Cardiac fibroblast (primary cell): ENCODE results near the gene SPRY1.
A peak's percentile ranks its signal among the peaks of the same experiment; 100 is the strongest.

ENCODE experiments used
- DNase-seq, 2 donors: peaks; one replicate each; pipeline versions ENCODE4 v3.0.0 to v3.0.0-alpha.2; 2010; ENCODE audit warnings: low read depth in 2 of 2
- H3K4me3 ChIP-seq, 2 donors: replicated peaks in 1 of 2; 1 replicate in 1 of 2; 2 replicates in 1 of 2; pipeline ENCODE4 v1.5.1; 2011; ENCODE audit warnings: low read depth in 2 of 2, low read length in 2 of 2, mild to moderate bottlenecking in 2 of 2, moderate library complexity in 1 of 2
- TF ChIP-seq, protein P1 (sequence below): IDR thresholded peaks from one replicate; pipeline ENCODE4 v1.5.1; 2011; ENCODE audit warnings: low read depth, mild to moderate bottlenecking, low read length, inconsistent platforms

The SPRY1 gene

GRCh38 chr4:123386609-123387008 lies 10.0 kb upstream of the SPRY1 start:
- peak in 1 of 2 donors; percentile 34 for DNase-seq
- no peak overlapping the region for H3K4me3 ChIP-seq
- TF ChIP-seq, protein P1, sequence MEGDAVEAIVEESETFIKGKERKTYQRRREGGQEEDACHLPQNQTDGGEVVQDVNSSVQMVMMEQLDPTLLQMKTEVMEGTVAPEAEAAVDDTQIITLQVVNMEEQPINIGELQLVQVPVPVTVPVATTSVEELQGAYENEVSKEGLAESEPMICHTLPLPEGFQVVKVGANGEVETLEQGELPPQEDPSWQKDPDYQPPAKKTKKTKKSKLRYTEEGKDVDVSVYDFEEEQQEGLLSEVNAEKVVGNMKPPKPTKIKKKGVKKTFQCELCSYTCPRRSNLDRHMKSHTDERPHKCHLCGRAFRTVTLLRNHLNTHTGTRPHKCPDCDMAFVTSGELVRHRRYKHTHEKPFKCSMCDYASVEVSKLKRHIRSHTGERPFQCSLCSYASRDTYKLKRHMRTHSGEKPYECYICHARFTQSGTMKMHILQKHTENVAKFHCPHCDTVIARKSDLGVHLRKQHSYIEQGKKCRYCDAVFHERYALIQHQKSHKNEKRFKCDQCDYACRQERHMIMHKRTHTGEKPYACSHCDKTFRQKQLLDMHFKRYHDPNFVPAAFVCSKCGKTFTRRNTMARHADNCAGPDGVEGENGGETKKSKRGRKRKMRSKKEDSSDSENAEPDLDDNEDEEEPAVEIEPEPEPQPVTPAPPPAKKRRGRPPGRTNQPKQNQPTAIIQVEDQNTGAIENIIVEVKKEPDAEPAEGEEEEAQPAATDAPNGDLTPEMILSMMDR, result no peak

GRCh38 chr4:123390846-123391456 lies 5.6 kb upstream of the SPRY1 start:
- H3K4me3 ChIP-seq, result no peak overlapping the region
- peak; percentile 55 to 58 for DNase-seq
- TF ChIP-seq, protein P1, result peak; percentile 42

DNA sequence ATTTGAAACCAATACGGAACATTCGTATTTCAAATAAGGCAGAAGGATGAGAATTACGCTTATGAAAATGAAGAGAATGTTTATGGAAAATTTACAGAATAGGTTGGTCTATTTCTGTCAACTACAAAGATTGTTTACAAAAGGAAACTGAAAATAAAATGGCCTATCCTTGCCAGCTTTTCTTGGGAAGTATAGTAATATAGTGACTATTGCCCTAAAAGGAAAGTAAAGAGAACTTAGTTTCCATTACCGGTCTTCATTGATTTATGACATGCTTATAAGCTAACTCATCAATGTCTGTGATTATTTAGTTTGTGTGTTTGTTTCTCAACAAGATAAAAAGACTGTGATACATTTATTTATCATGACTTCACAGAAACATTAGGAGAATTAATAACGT lies 2.9 kb upstream of the SPRY1 start:
- TF ChIP-seq, protein P1, result no peak
- peak in 1 of 2 donors; percentile 29 for DNase-seq
- H3K4me3 ChIP-seq, result no peak overlapping the region

DNA sequence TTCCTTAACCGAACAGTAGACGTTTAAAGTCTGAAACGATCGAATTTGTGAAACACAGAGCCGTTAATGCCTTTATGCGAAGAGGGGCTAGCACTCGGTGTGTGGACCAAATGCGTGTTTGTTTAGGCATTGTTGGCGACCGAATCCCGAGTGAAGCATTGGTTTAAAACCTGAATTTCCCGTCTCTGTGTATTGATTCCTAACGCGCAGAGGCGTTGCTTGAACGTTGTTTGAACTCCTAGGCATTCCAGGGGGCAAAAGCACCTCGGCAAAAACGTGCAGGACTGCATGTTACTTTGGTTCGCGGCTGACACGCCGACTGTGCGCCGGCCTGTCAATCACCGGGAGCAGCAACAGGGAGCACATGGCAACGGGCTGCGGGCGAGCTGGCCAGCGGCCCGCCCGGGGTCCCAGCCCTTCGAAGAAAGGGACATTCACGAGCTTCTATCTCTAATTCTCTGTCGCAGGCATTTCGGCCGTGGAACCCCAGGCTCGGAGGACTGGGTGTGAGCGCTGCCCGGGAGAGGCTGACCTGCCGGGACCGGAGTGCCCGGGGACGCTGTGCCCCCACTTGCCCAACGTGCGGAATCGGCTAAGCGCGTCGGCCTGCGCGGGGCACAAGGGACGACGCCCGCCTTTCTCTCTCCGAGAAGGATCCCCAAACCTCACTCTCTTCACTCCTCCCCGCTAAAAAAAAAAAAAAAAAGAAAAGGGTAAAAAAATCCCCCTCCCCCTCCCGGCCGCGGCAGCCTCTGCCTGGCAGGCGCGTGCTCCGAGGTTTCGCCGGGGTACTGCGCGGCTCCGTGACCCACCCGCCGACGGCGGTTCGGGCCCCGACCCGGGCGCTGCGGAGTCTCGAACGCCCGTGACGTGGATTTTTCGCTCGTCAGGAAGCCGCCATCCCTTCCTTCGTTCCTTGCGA lies 810 bp downstream of the SPRY1 start:
- H3K4me3 ChIP-seq, result peak overlapping the region; percentile 78 to 86
- DNase-seq, result peak; percentile 70 to 77
- TF ChIP-seq, protein P1, result no peak

DNA sequence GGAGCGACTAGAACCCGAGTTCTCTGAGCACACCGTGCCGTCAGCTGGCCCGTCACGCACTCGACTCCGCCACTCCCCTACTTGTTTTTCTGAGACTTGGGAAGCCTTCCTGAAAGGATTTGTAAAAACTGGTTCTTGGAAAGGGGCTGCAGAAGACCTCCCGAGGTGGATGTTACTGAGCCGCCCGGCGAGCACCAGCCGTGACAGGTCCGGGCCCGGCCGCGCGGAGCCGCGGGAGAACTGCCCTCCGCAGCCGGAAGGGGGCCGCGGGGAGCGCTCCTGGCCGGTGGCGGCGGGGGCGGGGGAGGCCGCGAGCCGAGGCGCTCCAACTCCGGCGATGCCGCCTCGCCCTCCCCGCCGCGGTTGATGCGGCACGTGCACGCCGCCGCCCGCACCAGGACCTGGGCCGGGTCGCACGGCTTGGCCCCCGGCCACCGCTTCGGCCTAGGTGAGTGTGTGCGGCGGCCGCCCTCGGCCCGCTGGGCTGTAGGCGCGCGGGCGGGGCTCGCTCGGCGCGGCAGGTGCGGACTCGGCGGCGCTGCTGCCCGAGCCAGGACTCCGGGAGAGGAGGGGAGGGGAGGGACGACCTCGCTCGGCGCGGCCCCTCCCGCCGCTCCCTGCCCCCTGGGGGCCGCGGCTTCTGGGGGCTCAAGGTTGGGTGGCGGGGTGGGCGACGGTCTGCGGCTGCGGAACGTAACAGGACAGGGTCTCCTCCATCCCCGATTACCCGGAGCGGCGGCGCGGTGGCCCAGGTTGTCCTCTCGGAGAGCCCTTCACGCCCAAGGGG lies 1.7 kb downstream of the SPRY1 start:
- TF ChIP-seq, protein P1, result peak; percentile 22
- peak overlapping the region; percentile 81 to 86 for H3K4me3 ChIP-seq
- peak; percentile 55 to 65 for DNase-seq

DNA sequence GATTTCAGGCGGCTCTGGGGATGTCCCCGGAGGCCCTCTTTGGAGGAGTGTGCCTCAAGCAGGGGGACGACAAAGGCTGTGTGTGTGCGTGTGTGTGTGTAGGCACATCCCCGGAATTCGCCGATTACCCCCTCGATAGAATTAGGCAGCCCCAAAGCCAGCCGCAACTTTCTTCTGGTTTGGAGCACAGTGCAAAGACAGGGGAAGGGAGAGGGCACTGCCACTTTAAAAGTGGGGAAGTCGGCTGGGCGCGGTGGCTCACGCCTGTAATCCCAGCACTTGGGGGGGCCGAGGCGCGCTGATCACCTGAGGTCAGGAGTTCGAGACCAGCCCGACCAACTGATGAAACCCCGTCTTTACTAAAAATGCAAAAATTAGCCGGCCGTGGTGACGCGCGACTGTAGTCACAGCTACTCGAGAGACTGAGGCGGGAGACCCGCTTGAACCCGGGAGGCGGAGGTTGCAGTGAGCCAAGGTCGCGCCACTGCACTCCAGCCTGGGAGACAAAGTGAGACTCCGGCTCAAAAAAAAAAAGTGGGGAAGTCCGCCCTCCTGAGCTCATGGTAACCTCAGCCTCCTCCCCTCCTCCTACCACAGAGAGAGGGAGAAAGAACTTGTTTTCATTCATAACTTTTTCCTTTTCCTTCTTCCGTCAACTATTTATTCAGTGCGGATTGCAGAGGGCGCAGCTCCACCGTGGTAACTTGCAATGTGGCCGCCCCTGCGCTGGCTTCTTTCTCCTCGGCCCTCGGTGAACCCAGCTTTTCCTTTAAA lies 2.4 kb downstream of the SPRY1 start:
- TF ChIP-seq, protein P1, result no peak
- H3K4me3 ChIP-seq, result peak overlapping the region; percentile 81 to 86
- DNase-seq, result peak; percentile 87
